Nucleus accumbens (tissue), 56 donors: ENCODE data around the gene RNU5B-1.

Source experiments
- DNase-seq, 56 donors: peaks; one replicate each; lab custom pipeline; 2025; lab: John Stamatoyannopoulos, UW

Gene RNU5B-1

DNA sequence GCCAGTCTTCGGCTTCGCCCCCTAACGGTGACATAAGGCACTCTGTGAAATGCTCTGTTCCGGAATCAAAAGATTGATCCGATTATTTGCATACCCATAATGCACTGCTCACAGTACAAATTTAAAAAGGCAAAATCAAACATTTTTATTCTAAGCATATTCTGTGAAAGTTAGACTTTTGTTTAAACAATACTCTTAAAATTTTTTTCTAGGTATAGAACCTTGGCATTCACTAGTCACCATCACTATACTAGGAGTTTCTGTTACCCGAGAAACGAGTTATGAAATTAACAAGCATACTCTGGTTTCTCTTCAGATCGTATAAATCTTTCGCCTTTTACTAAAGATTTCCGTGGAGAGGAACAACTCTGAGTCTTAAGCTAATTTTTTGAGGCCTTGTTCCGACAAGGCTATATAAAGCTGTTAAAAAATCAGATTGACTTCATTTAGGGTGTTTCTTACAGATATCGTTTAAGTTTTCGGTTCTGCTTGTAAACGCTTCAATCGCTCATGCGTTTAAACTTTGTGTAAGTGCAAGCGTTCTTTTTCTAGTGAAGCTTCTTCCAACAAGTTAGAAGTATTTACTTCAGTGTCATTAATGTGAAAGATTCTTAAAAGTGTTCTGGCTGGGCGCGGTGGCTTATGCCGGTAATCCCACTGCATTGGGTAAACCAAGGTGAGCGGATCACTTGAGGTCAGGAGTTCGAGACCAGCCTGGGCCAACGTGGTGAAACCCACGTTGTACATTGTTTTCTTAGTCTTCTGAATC is at the start of gene RNU5B-1:
TSS of gene RNU5B-1 (plus strand) at position 297 of the 769 bp plus-strand sequence.
- DNase-seq = peak in 36 of 56 donors; percentile 8 to 85 (median 46)

DNA sequence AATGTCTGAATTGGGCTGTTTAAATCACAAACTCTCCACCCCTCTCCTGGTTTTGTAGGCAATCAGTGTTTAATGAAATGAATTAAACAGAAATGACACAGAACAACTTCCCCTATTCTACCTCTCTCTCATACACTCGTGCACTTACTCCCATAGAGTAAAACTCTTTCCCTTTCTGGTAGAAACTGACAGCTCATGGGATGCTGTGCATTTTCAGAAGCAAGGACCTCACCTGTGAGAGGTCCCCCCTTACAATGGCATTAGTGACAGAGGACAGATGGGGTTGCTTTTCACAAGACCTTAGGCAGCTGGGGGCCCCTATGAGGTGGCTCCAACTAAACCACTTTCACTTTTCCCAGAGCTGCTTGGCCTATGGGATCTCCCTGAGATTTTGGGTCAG is 49.7 kb upstream of the RNU5B-1 start:
- no peak for DNase-seq

- DNase-seq = no peak
Observed at GRCh38 chr15:65255486-65256140, 48.9 kb upstream of the RNU5B-1 start.

- DNase-seq = no peak
Observed at GRCh38 chr15:65258375-65259262, 45.9 kb upstream of the RNU5B-1 start.

GRCh38 chr15:65259367-65259797 is 45.1 kb upstream of the RNU5B-1 start:
- DNase-seq = no peak

GRCh38 chr15:65260968-65261367 is 43.5 kb upstream of the RNU5B-1 start:
- DNase-seq = no peak

- DNase-seq = no peak
Observed at GRCh38 chr15:65263313-65263712, 41.2 kb upstream of the RNU5B-1 start.

DNA sequence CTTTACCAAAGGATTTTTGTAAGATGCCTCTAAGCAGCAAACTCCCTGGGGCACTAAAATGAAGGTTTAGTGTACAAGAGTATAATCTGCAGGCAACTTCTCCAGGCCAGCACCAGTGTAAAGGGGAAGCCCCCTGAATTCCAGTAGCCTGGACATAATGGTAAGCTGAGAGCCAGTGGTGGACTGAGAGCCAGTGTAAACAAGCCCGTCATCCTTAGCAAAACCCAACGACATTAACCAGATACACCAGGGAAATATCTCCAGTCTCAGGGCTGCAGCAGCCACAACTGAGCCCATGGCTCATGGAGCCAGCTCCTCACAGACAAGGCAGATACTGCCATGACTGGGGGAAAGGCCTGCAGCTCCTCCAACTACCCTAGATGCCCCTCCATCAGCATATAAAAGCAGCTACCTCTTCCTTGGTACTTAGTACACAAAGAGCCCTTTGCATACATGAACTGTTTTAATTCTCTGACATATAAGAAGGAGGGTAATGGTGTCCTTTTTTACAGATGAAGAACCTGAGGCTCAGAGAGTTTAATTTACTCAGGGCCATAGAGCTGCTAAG is 39.5 kb upstream of the RNU5B-1 start:
- no peak for DNase-seq

- no peak for DNase-seq
Observed at GRCh38 chr15:65266469-65266868, 38.0 kb upstream of the RNU5B-1 start.

DNA sequence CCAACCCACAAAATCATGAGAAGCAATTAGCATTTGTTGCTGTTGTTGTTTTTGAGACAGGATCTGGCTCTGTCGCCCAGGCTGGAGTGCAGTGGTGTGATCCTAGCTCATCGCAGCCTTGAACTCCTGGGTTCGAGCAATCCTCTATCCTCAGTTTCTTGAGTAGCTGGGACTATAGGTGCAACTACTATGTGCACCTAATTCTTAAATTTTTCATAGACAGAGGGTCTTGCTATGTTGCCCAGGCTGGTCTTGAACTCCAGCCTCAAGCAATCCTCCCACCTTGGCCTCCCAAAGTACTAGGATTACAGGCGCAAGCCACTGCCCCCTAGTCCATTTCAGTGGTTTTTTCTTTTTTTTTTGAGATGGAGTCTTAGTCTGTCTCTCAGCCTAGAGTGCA is 36.1 kb upstream of the RNU5B-1 start:
- DNase-seq = no peak

DNA sequence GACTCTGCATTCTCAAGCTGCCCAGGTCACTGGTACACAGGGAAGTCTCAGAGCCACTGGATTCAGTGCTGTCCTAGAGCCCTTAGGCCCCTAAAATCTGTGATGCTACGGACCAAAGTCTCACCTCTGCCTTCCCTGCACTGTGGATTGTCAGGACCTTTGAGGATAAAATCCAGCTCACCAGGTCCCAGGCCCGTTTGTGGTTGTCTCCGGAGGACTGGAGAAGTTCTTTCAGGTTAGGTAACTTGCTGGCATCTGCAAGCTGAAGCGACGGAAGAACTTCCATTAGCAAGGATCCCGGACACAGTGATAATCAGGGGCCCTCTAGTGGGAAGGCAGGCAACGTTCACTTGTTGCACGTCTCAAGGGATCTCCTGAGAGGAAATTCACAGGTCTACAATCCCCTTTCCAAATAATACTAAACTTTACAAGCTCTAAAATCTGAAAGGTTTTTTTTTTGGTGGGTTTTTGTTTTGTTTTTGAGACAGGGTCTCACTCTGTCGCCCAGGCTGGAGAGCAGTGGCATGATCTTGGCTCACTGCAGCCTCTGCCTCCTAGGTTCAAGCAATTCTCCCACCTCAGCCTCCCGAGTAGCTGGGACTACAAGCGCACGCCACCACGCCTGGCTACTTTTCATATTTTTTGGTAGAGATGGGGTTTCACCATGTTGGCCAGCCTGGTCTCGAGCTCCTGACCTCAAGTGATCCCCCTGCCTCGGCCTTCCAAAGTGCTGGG is 33.5 kb upstream of the RNU5B-1 start:
- DNase-seq = peak in 43 of 56 donors; percentile 1 to 75 (median 28)

GRCh38 chr15:65275104-65275727 is 29.3 kb upstream of the RNU5B-1 start:
- DNase-seq = no peak

GRCh38 chr15:65275728-65276126 is 28.8 kb upstream of the RNU5B-1 start:
- no peak for DNase-seq

DNA sequence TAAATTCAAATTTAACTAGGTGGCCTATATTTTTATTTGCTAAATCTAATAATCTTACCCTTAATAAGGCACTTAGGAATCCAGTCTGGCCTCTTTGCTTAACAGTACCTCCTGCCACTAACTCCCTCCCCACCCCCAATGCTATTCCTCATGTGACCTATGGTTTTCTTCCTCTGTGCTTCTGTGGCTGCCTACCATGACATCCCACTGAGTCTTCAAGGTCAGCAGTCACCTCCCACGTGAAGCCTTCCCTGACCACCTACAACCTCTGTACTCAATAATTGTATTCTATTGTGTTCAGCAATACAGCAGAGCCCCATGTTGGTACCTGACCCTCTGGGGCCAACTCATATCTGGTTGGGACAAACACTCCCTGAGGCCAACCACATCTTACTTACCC is 27.5 kb upstream of the RNU5B-1 start:
- no peak for DNase-seq

DNA sequence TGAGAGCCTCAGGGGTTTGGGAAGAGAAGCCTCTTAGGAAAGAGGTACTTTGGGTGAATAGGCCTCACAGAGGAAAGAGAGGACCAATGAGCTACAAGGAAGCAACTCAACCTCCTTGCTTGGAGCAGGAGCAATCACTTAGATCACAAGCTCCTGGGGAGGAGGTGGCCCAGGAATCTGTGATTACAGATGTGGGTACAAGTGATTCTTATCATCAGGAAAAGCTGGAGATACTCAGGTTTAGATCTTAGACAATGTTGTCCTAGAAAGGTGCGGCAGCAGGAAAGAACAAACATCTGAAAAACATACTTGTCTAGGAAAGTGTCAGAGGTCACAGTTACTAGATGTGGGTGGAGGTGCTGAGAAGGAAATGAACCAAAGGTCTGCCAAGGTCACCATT is 26.0 kb upstream of the RNU5B-1 start:
- no peak for DNase-seq

DNA sequence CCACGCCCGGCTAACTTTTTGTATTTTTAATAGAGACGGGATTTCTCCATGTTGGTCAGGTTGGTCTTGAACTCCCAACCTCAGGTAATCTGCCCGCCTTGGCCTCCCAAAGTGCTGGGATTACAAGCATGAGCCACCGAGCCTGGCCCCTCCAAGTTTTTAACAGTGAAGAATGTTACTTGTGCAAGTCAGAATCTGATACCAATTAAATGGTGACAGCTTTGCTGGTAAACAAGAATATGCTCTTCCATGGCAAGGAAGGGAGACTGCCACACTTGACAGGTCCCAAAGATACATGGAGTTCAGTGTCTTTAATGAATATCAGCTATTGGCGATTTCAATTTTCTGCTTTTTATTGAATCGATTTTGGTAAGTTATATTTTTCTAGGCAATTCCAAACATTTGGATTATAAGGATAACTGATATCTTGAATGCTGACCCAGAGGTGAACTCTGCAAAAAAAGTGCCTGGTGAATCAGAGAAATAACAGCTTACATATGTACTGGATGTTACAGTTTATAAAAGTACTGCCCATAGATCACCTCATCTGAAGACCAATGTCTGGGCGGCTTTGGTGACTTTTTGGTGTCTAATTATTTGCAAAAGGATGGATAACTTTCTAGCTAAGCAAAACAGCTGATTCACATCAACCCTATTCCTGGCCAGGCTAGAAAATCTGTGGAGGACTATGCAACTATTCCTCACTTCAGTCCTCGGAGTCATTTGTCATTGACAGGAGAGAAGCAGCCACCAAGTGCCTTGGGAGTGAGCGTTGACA is 19.0 kb upstream of the RNU5B-1 start:
- DNase-seq = no peak

GRCh38 chr15:65286069-65286703 is 18.3 kb upstream of the RNU5B-1 start:
- peak in 34 of 56 donors; percentile 5 to 78 (median 57) for DNase-seq
